ENCODE data around the gene MIPEP.
"Not testable (repeated sequence)": the region's sequence is repeated elsewhere in the genome, so short reads cannot be mapped to it uniquely, and the experiment has no call there.

The MIPEP gene

GRCh38 chr13:23888658-23889614 is at the start of gene MIPEP:
TSS of gene MIPEP (minus strand) at chr13:23889400. CDS start at chr13:23889320, 80 bp downstream.
- DNase-seq (ENCODE audit: low read depth), result peak; percentile 70

- DNase-seq (ENCODE audit: low read depth), result no peak
Observed at GRCh38 chr13:23934520-23934919, 45.3 kb upstream of the MIPEP start.

DNA sequence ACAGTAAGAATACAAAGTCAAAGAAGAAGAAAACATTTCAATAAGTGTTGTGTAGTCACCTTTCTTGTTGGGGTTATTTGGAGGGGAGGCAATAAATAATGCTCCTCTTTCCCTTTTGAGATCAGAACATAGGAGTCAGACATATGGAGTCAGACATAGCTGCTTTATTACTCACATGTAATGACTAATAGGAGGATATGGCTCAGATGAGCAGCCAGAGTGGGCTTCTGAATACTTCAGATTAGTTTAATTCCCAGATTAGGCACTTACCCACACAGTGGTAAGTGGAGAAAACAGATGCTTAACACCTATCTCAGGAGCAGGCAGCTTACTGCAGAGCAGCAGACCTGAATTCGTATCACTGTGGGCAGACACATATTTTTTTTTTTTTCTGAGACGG is 39.8 kb upstream of the MIPEP start:
- peak; percentile 22 for DNase-seq (ENCODE audit: low read depth)

GRCh38 chr13:23923031-23923430 is 33.8 kb upstream of the MIPEP start:
- DNase-seq (ENCODE audit: low read depth), result no peak

DNA sequence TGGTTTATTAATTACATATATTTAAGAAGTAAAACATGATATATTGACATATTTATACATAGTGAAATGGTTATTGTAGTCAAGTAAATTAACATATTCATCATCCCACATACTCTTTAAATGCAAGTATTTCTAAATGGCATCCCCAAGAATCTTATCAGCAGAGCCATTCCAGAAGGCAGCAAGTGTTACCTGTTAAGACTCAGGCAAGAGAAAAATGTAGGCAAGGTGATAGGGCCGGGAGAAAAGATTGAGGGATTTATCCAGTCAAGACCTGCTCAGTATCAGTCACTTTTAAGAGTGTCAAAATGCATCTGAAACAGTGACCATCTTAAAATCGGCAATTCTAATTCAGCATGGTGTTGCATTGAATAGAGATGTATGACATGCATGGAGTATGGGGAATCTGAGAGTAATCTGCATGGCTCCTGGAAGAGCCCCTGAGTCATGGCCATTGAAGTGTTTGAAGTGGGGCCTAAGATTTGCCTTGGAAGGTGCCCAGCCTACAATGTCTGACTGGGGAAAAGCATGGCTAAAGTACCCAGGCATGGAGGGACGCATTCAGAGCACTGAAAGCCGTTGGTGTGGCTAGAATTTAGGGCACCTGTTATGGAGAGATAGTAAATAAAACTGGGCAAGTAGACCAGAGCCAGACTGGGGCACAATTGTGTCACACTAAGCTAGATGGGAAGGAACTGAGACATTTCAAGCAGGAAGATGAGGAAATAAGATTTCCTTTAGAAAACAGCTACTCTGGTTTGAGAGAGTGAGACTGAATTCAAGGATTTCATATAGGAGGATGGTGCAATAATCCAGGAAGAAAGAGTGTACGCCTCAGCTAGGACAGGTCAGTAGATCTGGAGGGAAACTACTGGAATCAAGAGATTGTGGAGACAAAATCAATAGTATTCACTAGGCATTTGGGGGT is 33.1 kb upstream of the MIPEP start:
- no peak for DNase-seq (ENCODE audit: low read depth)

DNA sequence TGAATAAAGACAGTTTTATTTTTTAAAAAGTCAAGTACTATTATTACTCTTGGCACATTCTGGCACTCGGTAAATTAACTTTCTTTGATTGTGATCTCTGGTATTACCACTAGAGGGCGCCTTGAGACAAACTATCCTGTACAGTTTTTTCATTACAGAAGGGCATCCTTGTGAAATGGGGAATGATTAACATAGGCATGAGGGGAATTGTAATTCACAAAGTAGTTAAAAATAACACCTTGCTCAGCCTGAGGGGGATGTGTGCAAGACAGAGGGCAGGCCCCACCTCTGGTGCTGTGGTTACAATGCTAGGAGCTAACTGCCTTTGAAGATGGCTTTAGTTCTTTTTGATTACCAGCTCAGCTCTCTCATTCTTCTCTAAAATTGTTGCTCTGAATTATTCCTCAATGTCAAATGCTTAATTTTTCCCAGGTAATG is 32.3 kb upstream of the MIPEP start:
- DNase-seq (ENCODE audit: low read depth), result peak; percentile 27

- DNase-seq (ENCODE audit: low read depth), result no peak
Observed at GRCh38 chr13:23919006-23919405, 29.8 kb upstream of the MIPEP start.

GRCh38 chr13:23918208-23918607 is 29.0 kb upstream of the MIPEP start:
- peak; percentile 12 for DNase-seq (ENCODE audit: low read depth)

- no peak for DNase-seq (ENCODE audit: low read depth)
Observed at GRCh38 chr13:23915308-23915707, 26.1 kb upstream of the MIPEP start.

DNA sequence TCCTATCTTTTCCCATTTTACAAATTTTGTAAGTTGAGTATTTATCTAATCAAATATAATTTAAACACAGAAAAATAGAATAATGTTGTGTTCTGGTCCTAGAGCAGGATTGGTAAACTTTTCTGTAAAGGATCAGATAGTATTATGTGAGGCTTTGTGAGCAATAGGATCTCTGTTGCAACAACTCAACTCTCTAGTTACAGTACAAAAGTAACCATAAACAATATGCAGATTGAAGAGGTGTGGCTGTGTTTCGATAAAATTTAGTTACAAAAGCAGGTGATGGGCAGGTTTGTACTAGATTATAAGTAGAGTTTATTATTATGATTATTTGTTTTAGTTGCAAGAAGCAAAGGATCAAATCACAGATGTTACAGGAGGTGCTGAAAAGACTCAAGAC is 23.3 kb upstream of the MIPEP start:
- DNase-seq (ENCODE audit: low read depth), result no peak

DNA sequence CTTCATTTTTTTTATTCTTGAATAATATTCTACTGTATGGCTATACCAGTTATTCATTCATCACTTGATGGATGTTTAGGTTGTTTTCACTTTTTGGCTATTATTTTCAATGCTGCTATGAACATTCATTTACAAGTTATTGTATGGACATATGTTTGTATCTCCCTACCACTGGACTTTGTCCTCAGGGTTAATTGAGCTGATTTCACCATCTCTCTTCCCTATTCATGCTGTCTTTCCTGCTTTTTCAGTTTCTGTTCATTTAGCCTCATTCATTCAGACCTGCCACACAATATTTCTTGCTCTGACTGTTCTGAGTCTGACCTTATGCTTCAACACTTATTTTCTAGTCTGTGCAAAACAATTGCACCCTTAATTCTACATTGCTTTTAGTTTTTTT is 20.4 kb upstream of the MIPEP start:
- no peak for DNase-seq (ENCODE audit: low read depth)

DNA sequence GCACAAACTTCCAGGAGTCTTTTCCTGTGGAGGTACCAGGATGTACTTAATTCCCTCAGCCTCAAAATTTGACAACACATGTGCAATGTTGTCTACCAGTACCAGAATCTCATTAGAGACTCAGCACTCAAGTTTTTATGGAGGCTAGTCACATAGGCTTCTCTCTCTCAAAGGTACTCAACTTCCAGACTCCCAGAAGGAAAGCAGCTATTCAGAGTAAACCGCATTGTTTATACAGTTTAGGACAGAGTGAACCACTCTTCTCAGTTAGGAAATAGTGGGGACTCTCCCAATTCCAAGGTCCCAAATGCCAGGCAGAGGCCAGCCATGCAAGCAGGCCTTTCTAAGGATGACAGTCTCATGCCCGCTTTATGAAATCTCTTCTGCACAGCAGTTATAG is 16.6 kb upstream of the MIPEP start:
- DNase-seq (ENCODE audit: low read depth), result no peak

DNA sequence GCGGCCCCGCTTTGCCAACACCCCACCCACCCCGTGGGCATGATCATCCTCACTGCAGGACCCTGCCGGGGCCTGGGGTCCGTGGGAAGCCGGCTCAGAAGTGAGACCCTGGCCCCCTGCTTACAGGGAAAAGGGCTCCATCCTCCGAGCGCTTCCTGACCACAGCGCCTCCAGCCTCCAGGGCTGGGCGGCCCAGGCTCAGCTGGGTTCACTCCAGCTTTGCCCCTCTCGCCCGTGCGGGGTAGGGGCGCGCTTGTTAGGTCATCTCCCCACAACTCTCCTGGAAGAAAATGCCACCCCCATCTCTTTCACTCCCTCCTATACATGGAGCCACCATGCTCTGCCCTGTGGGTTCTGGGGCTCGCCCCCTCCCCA is 14.7 kb upstream of the MIPEP start:
- DNase-seq (ENCODE audit: low read depth), result no peak

GRCh38 chr13:23902975-23903905 is 14.0 kb upstream of the MIPEP start:
- no peak for DNase-seq (ENCODE audit: low read depth)

DNA sequence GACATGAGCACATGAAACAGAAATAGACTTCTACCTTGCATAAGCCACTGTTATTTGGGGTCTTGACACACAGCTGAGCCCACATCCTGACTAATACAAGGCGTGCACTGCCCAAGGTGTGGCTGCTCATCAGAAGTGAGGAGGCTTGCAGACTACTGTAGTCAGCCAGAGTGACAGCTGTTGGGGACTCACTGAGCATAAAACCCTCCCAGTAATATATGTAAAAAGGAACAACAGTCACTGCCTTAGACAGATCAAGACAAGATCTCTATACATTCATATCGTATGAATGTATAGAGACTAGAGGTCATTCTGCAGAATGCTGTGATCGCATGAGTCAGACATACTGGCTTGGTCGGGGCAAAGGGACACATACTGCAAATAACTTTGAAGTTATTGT is 12.2 kb upstream of the MIPEP start:
- no peak for DNase-seq (ENCODE audit: low read depth)

- no peak for DNase-seq (ENCODE audit: low read depth)
Observed at GRCh38 chr13:23899555-23899954, 10.4 kb upstream of the MIPEP start.

DNA sequence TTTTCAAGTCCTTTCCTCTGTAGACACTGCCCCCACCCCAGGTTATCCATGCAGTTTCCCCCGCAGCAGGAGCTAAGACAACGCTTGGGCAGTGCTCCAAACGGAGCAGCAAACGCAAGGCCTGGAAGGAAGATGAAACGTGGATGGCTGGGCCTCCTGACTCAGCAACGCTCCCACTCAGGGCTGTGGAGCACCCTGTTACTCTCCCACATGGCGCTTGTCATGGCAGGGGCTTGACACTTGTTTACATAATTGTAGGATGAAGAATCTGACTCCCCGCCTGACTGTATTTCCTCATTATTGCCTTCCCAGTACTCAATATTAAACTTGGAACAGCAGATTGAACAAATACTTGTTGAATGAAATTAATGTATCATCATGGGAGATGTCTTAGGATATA is 8.9 kb upstream of the MIPEP start:
- peak; percentile 60 for DNase-seq (ENCODE audit: low read depth)

DNA sequence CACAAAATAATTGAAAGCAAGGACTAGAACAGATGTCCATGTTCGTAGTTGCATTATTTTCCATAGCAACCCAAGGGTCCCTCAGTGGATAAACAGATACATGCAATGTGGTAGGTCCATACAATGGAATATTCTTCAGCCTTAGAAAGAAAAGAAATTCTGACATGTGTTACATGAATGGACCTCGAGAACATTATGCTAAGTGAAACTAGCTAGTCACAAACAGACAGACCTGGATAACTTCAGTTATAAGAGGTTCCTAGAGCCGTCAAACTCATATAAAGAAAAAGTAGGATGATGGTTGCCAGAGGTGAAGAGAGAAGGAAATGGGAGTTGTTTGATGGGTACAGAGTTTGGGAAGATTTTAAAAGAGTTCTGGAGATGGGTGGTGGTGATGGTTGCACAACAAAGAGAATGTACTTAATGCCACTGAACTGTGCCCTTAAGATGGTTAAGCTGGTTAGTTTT is 8.3 kb upstream of the MIPEP start, which contains the start of gene C1QTNF9B:
Gene C1QTNF9B (minus strand): TSS at position 51 of the 468 bp plus-strand sequence.
- not testable (repeated sequence) for DNase-seq (ENCODE audit: low read depth)

- not testable (repeated sequence) for DNase-seq (ENCODE audit: low read depth)
Observed at GRCh38 chr13:23894746-23895145, 5.5 kb upstream of the MIPEP start.

- not testable (repeated sequence) for DNase-seq (ENCODE audit: low read depth)
Observed at GRCh38 chr13:23893791-23894190, 4.6 kb upstream of the MIPEP start.
